ENCODE data around the gene MRPS15.

The MRPS15 gene

DNA sequence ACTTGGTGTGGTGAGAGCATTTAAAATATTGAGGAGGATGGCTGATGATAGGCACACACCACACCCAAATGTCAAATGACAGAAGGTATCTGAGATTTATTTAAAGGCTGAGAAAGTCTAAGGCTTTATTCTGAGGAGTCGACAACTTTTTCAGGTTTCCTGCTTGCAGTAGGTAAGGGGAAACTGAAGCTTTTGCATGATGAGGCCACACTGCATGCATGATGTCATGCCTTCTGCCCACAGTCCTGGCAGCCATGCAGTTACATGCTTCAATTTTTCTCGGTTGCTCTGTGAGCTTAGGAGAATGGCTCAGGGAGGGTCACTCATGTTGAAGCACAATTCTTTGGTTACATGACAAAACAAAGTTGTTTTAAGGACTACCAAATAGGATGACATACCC is 20.9 kb downstream of the MRPS15 start:
- TF ChIP-seq, protein P1, sequence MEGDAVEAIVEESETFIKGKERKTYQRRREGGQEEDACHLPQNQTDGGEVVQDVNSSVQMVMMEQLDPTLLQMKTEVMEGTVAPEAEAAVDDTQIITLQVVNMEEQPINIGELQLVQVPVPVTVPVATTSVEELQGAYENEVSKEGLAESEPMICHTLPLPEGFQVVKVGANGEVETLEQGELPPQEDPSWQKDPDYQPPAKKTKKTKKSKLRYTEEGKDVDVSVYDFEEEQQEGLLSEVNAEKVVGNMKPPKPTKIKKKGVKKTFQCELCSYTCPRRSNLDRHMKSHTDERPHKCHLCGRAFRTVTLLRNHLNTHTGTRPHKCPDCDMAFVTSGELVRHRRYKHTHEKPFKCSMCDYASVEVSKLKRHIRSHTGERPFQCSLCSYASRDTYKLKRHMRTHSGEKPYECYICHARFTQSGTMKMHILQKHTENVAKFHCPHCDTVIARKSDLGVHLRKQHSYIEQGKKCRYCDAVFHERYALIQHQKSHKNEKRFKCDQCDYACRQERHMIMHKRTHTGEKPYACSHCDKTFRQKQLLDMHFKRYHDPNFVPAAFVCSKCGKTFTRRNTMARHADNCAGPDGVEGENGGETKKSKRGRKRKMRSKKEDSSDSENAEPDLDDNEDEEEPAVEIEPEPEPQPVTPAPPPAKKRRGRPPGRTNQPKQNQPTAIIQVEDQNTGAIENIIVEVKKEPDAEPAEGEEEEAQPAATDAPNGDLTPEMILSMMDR (IDR thresholded peaks at IDR 0.05; ENCODE audit: borderline replicate concordance, control extremely low read depth, extremely low read depth, insufficient read depth, missing control alignments): no peak
- in situ Hi-C loops (cut with MboI; ENCODE audit: low sequenced_read_pairs, unreplicated experiment): no loop called here
- DNase-seq (ENCODE audit: low spot score): no peak

DNA sequence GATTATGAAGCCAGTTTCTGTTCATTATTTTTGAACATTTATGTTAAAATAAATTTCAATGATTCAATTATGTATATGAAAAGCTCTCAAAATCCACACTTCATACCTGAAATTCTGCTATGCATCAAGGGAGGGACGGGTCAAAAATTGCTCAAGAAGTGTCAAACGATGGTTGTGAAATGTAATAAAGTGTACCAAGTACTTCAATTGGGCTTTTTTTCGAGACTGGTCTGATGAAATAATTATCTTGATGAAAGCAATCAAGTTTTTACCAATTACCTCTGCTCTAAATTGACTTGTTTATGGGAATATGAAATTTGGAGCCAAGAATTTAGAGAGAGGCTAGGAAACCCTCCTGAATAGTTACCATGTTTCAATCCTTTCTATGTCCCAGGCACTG is 21.8 kb downstream of the MRPS15 start:
- TF ChIP-seq, protein P1 (IDR thresholded peaks at IDR 0.05; ENCODE audit: borderline replicate concordance, control extremely low read depth, extremely low read depth, insufficient read depth, missing control alignments): no peak
- in situ Hi-C loops (cut with MboI; ENCODE audit: low sequenced_read_pairs, unreplicated experiment): no loop called here
- no peak for DNase-seq (ENCODE audit: low spot score)

DNA sequence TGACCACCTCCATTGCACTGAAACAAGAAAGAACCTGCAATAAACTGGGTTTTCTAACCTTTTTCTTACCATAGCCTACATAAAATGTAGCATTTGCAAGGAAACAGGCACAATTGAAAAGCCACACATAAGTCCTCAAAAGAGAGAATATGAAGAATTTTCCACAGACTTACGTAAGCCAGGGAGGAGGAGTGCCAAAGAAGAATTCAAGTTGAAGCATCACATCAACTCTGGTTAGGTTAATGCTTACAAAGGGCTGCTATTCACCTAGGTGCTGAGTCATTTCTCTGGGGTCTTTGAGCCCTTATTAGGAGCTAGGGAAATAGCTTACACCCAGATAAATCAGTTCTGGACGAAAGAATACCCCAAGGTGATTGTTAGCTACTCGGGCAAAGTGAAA is 23.5 kb downstream of the MRPS15 start:
- TF ChIP-seq, protein P1 (IDR thresholded peaks at IDR 0.05; ENCODE audit: borderline replicate concordance, control extremely low read depth, extremely low read depth, insufficient read depth, missing control alignments): no peak
- in situ Hi-C loops (cut with MboI; ENCODE audit: low sequenced_read_pairs, unreplicated experiment): no loop called here

DNA sequence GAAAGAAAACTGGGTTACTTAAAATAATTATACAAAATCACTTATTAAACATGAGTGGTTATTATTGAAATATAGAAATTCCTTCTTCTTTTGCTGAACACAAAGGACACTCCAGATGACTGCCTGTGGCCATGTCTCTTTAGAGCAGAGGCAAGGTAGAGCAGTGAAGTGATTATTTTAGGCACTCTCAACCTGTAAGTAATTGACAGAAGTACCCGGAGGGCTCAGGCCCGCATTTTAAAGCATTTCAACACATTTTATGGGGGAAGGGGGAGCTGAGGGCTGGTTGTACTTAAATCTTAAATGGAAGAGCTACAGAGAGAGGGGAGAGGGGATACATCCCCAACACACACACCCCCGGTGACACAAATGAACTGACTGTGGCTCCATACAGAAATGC is 24.1 kb downstream of the MRPS15 start:
- TF ChIP-seq, protein P1 (IDR thresholded peaks at IDR 0.05; ENCODE audit: borderline replicate concordance, control extremely low read depth, extremely low read depth, insufficient read depth, missing control alignments): no peak
- no peak for DNase-seq (ENCODE audit: low spot score)
- in situ Hi-C loops (cut with MboI; ENCODE audit: low sequenced_read_pairs, unreplicated experiment): no loop called here

More for the DNA sequence above, 23.5 kb downstream of the MRPS15 start:
- no peak for DNase-seq (ENCODE audit: low spot score)

DNA sequence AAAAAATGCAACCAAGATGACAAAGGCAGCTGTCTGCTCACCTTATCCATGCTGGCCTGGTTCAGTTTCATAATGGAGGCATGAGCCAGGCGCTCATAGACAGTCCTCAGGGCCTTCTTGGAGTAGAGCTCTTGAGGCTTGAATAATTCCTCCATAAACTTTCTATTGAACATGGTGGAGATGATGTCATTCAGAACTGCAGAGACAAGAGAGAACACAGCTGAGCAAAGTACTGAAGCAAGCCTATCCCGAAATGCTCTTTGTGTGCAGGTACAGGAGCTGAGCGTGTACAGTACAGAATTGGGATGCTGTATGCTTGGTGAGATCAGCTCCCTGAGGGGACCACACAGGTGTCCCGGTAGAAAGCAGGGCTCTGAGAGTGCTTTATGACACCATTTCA is 25.5 kb downstream of the MRPS15 start:
- DNase-seq (ENCODE audit: low spot score): no peak
- TF ChIP-seq, protein P1 (IDR thresholded peaks at IDR 0.05; ENCODE audit: borderline replicate concordance, control extremely low read depth, extremely low read depth, insufficient read depth, missing control alignments): no peak
- in situ Hi-C loops (cut with MboI; ENCODE audit: low sequenced_read_pairs, unreplicated experiment): no loop called here

DNA sequence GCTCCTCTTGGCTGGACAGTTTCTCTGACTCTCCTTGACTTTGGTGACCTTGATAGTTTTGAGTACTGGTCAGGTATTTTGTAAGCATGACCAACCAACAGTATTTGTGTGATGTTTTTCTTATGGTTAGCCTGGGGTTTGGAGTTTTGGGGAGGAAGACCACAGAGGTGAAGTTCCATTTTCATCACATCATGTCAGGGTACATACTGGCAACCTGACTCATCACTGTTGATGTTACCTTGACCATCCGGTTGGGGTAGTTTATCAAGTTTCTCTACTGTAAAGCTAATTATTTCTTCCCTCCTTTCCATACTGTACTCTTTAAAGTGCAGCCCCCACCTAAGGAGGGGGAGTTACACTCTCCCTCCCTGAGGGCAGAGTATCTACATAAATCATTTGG is 27.4 kb downstream of the MRPS15 start:
- in situ Hi-C loops (cut with MboI; ENCODE audit: low sequenced_read_pairs, unreplicated experiment): no loop called here
- DNase-seq (ENCODE audit: low spot score): no peak
- TF ChIP-seq, protein P1 (IDR thresholded peaks at IDR 0.05; ENCODE audit: borderline replicate concordance, control extremely low read depth, extremely low read depth, insufficient read depth, missing control alignments): no peak

DNA sequence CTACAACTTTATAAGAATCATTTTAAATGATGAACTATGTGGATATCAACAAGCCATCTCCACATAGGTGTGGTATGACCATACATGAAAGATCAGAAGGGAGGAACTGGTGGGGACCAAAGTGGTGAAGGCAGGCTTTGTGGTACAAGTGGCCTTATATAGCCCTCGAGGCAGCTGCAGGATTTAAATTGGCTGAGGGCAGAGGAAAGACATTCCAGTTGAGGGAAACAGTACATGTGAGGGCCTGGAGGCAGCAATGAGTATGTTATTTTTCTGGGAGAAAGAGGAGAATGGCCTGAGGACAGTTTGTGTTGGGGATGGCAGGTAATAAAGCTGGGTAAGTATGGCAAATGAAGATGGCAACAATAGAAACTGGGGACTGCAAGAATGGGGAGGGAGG is 31.1 kb downstream of the MRPS15 start:
- DNase-seq (ENCODE audit: low spot score): no peak
- TF ChIP-seq, protein P1 (IDR thresholded peaks at IDR 0.05; ENCODE audit: borderline replicate concordance, control extremely low read depth, extremely low read depth, insufficient read depth, missing control alignments): no peak
- in situ Hi-C loops (cut with MboI; ENCODE audit: low sequenced_read_pairs, unreplicated experiment): no loop called here
